ENCODE data around the gene OR13D1. TPM values are rescaled to one million over a fixed set of nuclear protein-coding genes. Genes with fewer than 3 reads are reported as not detected.
A peak's percentile ranks its signal among the peaks of the same experiment; 100 is the strongest.

The OR13D1 gene
- not detected for total RNA-seq

- Histone ChIP-seq H3K27ac (replicated peaks in 1 of 4) (no peak within 1 kb of the TSS), H3K4me3 (no peak within 1 kb of the TSS), H3K9me3 (no peaks in the 10 kb centered on the region), H3K4me1 (no peaks in the 10 kb centered on the region), H3K36me3 (no peaks in the 10 kb centered on the region), H3K27me3 (no peaks in the 10 kb centered on the region)
- 96% methylated on average over 1 of the region's 1 CpG for WGBS
- no peak for TF ChIP-seq EP300 (IDR thresholded peaks at IDR 0.05)
- no peak for TF ChIP-seq POLR2A (IDR thresholded peaks at IDR 0.05; ENCODE audit: low read depth)
- no peak for TF ChIP-seq POLR2AphosphoS5 (IDR thresholded peaks at IDR 0.05)
- no peak for TF ChIP-seq CTCF (IDR thresholded peaks at IDR 0.05)
- intact Hi-C loops (cut with DNase I), result no loop called here
- DNase-seq (ENCODE audit: extremely low spot score), result no peak
Measured at GRCh38 chr9:104694218-104694617, at the start of gene OR13D1. Gene OR13D1, plus strand, starts transcription at chr9:104694518. Its CDS starts 0 bp downstream, at chr9:104694518.

- Histone ChIP-seq H3K4me3 (no peak overlapping the region), H3K36me3 (no peaks in the 10 kb centered on the region), H3K27me3 (no peaks in the 10 kb centered on the region), H3K4me1 (no peaks in the 10 kb centered on the region), H3K27ac (replicated peaks in 1 of 4) (no peak overlapping the region), H3K9me3 (peaks cover 0 to 4% (median 0%) of the 10 kb centered on the region in 4 donors)
- TF ChIP-seq EP300 (IDR thresholded peaks at IDR 0.05) (no peak), POLR2A (IDR thresholded peaks at IDR 0.05; ENCODE audit: low read depth) (no peak)
- no peak for DNase-seq (ENCODE audit: extremely low spot score)
- intact Hi-C loops (cut with DNase I), result no loop called here
- WGBS, result 63% methylated on average over 2 of the region's 2 CpGs
Measured at GRCh38 chr9:104658496-104659195, 35.7 kb upstream of the OR13D1 start.

GRCh38 chr9:104675611-104676010 is 18.7 kb upstream of the OR13D1 start:
- intact Hi-C loops (cut with DNase I), result no loop called here
- TF ChIP-seq CTCF (IDR thresholded peaks at IDR 0.05) (no peak), EP300 (IDR thresholded peaks at IDR 0.05) (no peak), POLR2AphosphoS5 (IDR thresholded peaks at IDR 0.05) (no peak), POLR2A (IDR thresholded peaks at IDR 0.05; ENCODE audit: low read depth) (no peak)
- 68% methylated on average over 2 of the region's 2 CpGs for WGBS

GRCh38 chr9:104682642-104683041 is 11.7 kb upstream of the OR13D1 start:
- no peak for DNase-seq (ENCODE audit: extremely low spot score)
- H3K36me3 ChIP-seq, result no peaks in the 10 kb centered on the region
- H3K9me3 ChIP-seq, result no peaks in the 10 kb centered on the region
- TF ChIP-seq POLR2AphosphoS5 (IDR thresholded peaks at IDR 0.05), result no peak
- TF ChIP-seq CTCF (IDR thresholded peaks at IDR 0.05), result peak; percentile 22 to 34 (median 30)
- no peak for TF ChIP-seq POLR2A (IDR thresholded peaks at IDR 0.05; ENCODE audit: low read depth)
- no peak for TF ChIP-seq EP300 (IDR thresholded peaks at IDR 0.05)
- no peak overlapping the region for H3K4me3 ChIP-seq
- H3K27ac ChIP-seq (replicated peaks in 1 of 4), result no peak overlapping the region
- WGBS, result 18% methylated on average over 3 of the region's 3 CpGs
- H3K27me3 ChIP-seq, result no peaks in the 10 kb centered on the region
- intact Hi-C loops (cut with DNase I), result no loop called here
- no peaks in the 10 kb centered on the region for H3K4me1 ChIP-seq

More at GRCh38 chr9:104675611-104676010, 18.7 kb upstream of the OR13D1 start:
- Histone ChIP-seq H3K9me3 (no peaks in the 10 kb centered on the region), H3K36me3 (no peaks in the 10 kb centered on the region), H3K27me3 (peaks cover 0 to 7% (median 0%) of the 10 kb centered on the region in 4 donors), H3K4me1 (no peaks in the 10 kb centered on the region), H3K4me3 (no peak overlapping the region), H3K27ac (replicated peaks in 1 of 4) (no peak overlapping the region)
- no peak for DNase-seq (ENCODE audit: extremely low spot score)

GRCh38 chr9:104686081-104686480 is 8.2 kb upstream of the OR13D1 start:
- H3K4me1 ChIP-seq, result no peaks in the 10 kb centered on the region
- no peaks in the 10 kb centered on the region for H3K9me3 ChIP-seq
- H3K4me3 ChIP-seq, result no peak overlapping the region
- no peaks in the 10 kb centered on the region for H3K27me3 ChIP-seq
- H3K27ac ChIP-seq (replicated peaks in 1 of 4), result no peak overlapping the region
- no peak for TF ChIP-seq POLR2A (IDR thresholded peaks at IDR 0.05; ENCODE audit: low read depth)
- TF ChIP-seq POLR2AphosphoS5 (IDR thresholded peaks at IDR 0.05), result no peak
- no peak for TF ChIP-seq EP300 (IDR thresholded peaks at IDR 0.05)
- TF ChIP-seq CTCF (IDR thresholded peaks at IDR 0.05), result no peak
- no peaks in the 10 kb centered on the region for H3K36me3 ChIP-seq
- WGBS, result 28% methylated on average over 2 of the region's 2 CpGs
- intact Hi-C loops (cut with DNase I), result no loop called here
- DNase-seq (ENCODE audit: extremely low spot score), result no peak

Measured in esophagus muscularis mucosa (tissue), 4 donors.